Dermis microvascular lymphatic vessel endothelial cell (primary cell): ENCODE data around the gene MRPL43. TPM values are rescaled to one million over a fixed set of nuclear protein-coding genes. Genes with fewer than 3 reads are reported as not detected.
"Not testable (repeated sequence)": the region's sequence is repeated elsewhere in the genome, so short reads cannot be mapped to it uniquely, and the experiment has no call there.

Source experiments
- DNase-seq, 2 donors: peaks; one replicate each; pipeline versions ENCODE4 v3.0.0 to v3.0.0-alpha.2; 2010; ENCODE audit warnings: low read depth in 2 of 2
- total RNA-seq: library from RNA; depleted of rRNA; stranded (reverse); fragments of >200 nt; gene quantifications from 2 replicates; pipeline ENCODE4 v1.2.1, GENCODE V29; 2014

Gene MRPL43
- total RNA-seq: 51.2 and 58.7 TPM in 2 replicates

DNA sequence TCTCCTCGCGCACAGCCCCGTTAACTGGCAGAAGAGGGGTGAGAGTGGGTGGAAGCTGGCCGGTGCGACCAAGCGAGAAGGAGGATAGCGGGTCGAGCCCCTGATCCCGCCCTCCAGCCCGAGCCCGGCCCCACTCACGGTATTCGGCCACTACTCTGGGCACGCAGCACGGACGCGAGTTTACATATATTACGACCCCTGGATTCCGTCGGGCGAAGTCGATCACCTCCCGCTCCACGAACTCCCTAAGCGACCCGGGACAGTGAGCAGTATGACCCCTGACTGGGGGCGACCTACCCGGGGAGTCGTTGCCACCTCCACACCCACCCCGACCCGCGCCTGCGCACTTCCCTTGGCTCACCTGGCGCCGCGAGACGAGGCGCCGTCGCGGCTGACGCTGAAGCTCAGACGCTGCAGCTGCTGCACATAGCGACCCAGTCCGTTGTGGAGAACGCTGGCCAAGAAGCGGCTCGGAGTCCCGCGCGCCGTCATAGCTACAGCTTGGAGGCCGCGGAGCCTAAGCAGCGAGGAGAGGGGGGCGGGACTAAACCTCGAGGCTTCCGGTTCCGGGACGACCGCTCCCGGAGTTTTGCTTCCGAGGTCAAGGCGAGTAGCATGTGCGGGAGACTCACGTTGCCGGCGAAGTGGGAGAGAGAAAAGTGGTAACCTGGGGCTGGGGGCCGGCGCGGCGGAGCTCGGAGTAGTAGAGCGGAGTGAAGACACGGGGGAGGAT is at the start of gene MRPL43, which contains the start of gene TWNK:
Gene MRPL43 (minus strand): TSS at position 546 of the 733 bp plus-strand sequence. CDS start 54 bp downstream, at position 492.
Gene TWNK (plus strand): TSS at position 592 of the 733 bp plus-strand sequence. CDS start 668 bp downstream, outside the sequence.
- peak in 1 of 2 donors; percentile 80 for DNase-seq

- no peak for DNase-seq
Measured at GRCh38 chr10:101036726-101037125, 49.4 kb upstream of the MRPL43 start.

DNA sequence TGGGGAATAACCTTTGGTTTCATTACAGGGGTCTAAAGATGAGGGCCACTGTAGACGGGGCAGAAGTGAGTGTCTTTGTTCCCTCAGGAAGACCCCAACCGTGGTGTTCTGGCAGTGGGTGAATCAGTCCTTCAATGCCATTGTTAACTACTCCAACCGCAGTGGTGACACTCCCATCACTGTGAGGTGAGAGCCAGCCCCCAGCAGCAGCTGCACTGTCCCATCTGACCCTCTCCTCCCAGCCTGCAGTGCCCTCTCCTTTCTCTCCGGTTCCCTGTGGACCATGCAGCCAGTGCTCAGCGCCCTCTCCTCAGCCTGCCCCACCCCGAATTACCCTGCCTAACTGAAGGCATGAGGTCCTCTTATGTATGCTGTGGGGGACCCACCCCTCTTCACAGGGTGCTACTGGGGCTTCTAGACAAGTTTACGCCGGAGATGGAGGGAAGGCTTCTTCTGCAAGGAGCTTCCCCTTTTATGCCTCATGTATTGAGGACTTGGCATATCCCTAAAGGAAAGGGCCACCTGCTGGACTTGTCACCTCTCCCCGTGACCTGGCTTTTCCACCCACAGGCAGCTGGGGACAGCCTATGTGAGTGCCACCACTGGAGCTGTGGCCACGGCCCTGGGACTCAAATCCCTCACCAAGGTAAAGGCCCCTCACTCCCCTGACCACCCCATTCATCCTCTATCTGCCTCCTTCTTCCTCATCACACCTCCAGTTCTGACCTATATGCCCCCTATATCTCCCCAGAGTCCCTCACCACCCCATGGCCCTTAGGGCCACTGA is 48.8 kb upstream of the MRPL43 start:
- no peak for DNase-seq

- no peak for DNase-seq
Measured at GRCh38 chr10:101035314-101035713, 48.0 kb upstream of the MRPL43 start.

GRCh38 chr10:101034404-101034803 is 47.1 kb upstream of the MRPL43 start:
- not testable (repeated sequence) for DNase-seq

- DNase-seq: no peak
Measured at GRCh38 chr10:101033276-101033675, 46.0 kb upstream of the MRPL43 start.

DNA sequence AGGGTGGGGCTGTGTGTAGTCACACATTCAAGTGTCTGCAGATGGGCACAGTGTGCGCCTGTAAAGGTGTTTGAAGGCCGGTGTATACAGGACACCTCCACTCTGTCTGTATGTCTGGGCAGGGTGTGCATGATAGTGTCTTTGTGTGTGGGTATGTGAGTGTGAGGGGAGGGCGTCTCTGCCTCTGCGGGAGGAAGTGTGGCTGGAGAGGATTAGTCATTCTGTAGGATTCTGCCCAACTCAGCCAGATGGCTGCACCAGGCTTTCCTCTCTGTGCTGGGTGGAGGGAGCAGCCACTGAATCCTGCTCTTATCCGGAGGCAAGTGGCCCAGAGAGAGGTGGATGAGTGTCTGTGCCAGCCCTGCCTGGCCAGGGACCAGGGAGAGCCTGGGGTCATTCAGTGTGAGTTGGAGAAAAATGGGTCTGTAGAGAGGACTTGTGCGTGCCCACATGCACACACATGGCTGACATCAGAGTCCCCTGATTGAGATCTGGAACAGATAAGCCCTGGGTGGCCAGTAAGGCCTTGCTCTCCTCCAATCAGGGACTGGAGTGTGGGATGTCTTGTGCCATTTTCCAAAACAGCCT is 45.4 kb upstream of the MRPL43 start:
- DNase-seq: peak; percentile 91 to 94

DNA sequence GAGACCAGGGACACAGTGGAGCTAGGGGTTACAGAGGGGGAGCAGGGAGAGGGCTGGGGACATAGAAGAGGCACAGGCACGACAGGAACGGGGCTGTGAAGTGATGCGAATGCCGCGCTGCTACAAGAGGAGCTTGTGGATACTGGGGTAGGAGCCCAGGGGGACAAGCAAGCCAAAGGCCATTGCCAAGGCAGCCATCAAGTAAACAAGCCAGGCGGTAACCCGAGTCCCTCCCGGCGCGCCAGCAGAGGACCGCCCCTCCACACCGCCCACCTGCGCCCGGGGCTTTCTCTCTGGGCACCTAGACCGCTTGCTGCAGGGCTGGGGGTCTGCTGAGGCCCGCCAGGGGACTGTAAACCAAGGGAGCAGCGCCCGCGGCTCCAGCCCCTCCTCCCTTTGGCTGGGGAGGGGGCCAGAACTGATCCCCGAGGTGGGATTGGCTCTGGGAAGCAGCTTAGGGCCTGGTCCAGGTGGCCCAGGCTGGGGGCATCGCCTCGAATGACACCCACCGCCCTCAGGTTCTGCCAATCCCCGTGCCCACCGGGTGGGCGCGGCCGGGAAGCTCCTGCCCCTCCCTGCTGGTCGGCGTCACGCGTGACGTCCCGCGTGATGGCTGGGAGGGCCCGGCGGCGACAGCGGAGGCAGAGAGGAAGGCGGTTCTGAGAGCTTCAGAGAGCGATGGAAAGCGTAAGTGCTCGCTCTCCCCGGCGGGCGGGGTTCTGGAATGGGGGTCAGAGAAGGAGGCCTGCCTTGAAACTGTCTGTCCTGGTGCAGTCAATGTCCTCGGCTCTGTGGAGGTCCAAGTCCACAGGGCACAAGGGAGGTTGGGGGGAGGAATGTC is 44.7 kb upstream of the MRPL43 start:
- peak in 1 of 2 donors; percentile 77 for DNase-seq

GRCh38 chr10:101031128-101031795 is 44.0 kb upstream of the MRPL43 start, which contains the start of the genes PDZD7 and SFXN3:
Gene PDZD7, minus strand, starts transcription at chr10:101031129. Its CDS starts 910 bp downstream, at chr10:101030219.
Gene SFXN3, plus strand, starts transcription at chr10:101031234. Its CDS starts 3,461 bp downstream, at chr10:101034695.
- peak; percentile 85 to 96 for DNase-seq

- DNase-seq: no peak
Measured at GRCh38 chr10:101030496-101031127, 43.3 kb upstream of the MRPL43 start.

DNA sequence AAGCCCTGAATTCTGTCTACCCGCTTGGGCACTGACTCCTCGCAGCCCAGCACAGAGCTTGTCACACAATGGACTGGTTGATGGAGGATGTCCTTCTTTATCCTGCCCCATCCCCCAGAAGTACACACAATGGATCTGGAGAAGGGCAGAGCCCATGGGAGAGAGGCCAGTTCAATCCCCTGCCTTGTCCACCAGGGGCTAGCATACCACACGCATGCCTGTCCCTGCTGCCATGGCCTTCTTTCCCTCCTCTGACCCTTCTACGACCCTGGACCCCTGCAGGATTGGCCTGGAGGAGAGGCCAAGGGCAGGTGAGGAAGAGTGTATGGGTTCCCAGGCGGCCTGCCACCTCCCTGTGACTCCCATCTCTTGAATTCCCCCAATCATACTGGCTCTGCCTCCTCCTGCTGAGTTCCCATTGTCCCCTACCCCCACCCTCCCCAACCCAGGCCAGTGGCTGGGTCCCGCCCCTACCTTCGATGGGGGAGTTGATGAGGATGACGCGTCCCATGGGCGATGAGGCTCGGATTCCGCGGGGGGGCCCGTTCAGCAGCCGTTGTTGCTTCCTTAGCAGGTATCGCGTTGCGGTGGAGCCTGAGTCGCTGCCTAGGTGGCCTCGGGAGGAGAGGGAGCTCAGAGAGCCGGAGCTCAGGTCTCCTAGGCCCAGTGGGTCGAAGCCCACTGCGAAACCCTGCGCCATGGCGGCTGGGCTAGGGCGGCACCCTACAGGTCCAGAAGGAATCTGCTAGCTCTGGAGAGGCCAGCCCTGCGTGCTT is 42.4 kb upstream of the MRPL43 start:
- DNase-seq: no peak

DNA sequence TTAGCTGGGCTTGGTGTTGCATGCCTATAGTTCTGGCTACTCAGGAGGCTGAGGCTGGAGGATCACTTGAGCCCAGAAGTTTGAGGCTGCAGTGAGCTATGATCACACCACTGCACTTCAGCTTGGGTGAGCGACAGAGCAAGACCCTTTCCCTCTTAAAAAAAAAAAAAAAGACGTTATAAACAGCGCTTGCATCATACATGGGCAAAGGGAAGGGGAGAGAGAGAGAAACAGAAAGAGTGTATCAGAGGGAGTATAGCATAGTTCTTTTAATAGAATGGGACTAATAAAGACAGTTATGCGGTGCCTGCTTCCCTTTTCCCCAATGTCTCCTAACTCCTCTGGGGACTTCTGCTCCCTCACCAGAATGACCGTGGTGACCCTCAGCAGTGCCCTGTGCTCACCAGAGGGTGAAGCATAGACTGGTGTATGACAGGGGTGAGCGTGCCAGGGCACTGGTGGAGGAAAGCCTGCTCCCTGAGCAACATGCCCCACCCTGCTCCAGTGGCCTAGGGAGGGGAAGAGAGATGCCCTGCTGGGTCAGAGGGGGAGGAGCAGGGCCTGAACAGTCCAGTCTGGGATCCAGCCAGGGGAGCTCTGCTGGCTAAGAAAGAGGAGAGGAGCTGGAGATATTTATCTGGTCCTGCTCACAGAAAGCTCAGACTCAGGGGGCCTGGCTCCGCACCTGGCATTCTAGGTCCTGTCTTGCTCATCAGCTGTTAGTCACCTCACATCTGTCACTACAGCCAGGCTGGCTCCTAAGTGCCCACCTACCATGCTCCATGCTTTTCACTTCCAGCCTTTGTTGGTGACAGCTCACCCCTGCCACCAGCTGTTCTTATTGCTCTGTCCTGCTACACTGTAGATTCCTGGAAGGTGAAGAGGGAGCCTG is 41.4 kb upstream of the MRPL43 start:
- no peak for DNase-seq

DNA sequence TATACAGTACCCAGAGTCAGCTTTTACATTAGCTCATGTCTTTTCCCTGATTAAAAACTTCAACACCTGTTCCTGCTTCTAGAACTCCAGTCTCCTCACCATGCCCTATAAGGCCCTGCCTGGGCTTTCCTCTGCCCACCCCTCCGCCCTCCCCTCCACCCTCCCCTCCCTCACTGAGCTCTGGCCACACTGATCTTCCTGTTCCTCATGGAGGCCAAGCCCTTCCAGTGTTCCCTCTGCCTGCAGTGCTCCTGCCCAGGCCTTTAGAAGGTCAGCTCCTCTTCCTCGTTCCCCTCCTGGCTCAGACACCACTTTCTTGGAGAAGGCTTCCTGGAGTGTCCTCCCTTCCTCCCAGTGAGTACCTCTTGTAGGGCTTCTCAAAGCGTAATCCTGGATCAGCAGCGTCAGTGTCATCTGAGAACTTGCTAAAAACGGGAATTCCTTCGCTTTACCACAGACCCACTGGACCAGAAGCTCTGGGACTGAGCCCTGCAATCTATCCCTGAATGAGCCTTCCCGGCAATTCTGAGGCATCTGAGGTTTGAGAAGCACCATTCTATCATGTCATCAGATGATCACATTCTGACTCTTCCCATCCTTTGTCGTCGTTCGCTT is 39.9 kb upstream of the MRPL43 start:
- DNase-seq: no peak

- no peak for DNase-seq
Measured at GRCh38 chr10:101022967-101023705, 35.8 kb upstream of the MRPL43 start.

DNA sequence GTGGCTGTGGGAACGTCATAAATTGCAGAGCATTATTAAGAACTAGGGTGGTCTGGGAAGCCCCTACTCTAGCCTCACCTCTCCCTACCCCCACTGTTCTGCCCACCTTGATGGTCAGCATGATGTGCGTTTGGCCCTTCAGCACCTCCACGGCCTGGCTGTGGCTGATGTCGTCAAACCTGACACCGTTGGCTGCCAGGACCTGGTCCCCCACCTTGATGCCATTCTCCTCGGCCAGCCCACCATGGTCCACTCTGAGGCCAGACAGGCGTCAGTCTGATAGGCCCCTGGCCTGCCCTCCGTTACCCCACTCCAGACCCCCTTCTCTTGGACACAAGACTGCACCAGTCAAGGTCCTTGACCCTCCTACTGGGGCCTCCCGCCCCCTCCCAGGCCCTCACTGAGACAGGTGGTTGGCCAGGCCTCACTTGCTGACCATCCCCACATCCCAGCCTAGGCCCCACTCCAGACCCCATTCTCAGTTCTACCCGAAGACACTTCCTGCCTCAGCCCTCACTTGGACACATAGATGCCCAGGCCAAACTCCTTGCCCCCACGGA is 34.5 kb upstream of the MRPL43 start:
- no peak for DNase-seq

DNA sequence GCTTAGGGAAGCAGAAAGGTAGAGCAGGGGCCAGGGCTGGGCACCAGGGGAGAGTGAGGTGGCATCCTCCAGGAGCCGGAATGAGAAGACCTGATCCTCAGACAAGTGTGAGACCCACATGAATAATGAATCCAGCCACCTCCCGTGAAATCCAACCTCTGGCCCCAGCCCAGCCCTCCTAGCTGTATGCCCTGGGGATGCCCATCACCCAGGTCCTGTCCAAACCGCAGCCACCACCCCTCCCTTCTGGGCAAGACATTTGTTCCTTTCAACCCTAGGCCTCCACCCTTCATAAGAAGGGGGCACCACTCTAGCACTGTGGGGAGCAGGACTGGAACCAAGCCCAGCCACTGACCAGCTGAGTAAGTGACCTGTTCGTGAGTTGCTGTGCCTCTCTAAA is 33.9 kb upstream of the MRPL43 start:
- no peak for DNase-seq
